HCT116 (cell line): ENCODE results near the gene CLC.

Experiments used
- ATF3 ChIP-seq: IDR thresholded peaks from 2 replicates; pipeline ENCODE4 v1.6.1; 2012
- CEBPB ChIP-seq: IDR thresholded peaks from 2 replicates; pipeline ENCODE4 v1.6.1; 2012; ENCODE audit warnings: low read depth
- CTCF ChIP-seq, 3 experiments: fragments of 200-600 bp in 1 of 3; sonication (generic) in 1 of 3; IDR thresholded peaks in 2 of 3; conservative IDR thresholded peaks in 1 of 3; 2 replicates each; pipeline ENCODE4 v1.5.1; 2012 to 2017; ENCODE audit warnings: low read depth in 2 of 3, low read length in 2 of 3, antibody characterized with exemption in 1 of 3, borderline replicate concordance in 1 of 3, control low read depth in 1 of 3, mild to moderate bottlenecking in 1 of 3, mixed read lengths in 1 of 3, mixed run types in 1 of 3, moderate library complexity in 1 of 3; ENCODE audit not compliant: insufficient read depth in 1 of 3
- EZH2 ChIP-seq: fragments of 200-600 bp; sonication (generic); IDR thresholded peaks from 2 replicates; pipeline ENCODE4 v1.6.1; 2017; ENCODE audit warnings: antibody characterized with exemption, mixed run types
- EZH2phosphoT487 ChIP-seq: fragments of 200-600 bp; IDR thresholded peaks from 2 replicates; pipeline ENCODE4 v1.6.1; 2018; ENCODE audit warnings: antibody characterized with exemption, borderline replicate concordance
- POLR2A ChIP-seq: IDR thresholded peaks from 2 replicates; pipeline ENCODE4 v1.7.0; 2011; ENCODE audit warnings: borderline replicate concordance; ENCODE audit not compliant: insufficient read depth, insufficient read length; ENCODE audit errors: extremely low read depth
- POLR2AphosphoS5 ChIP-seq: IDR thresholded peaks from 2 replicates; pipeline ENCODE4 v1.6.1; 2011; ENCODE audit warnings: mild to moderate bottlenecking, low read depth, low read length, moderate library complexity
- RAD21 ChIP-seq: IDR thresholded peaks from 2 replicates; pipeline ENCODE4 v1.6.1; 2012; ENCODE audit warnings: low read depth, mild to moderate bottlenecking
- REST ChIP-seq: IDR thresholded peaks from 2 replicates; pipeline ENCODE4 v1.6.1; 2012; ENCODE audit warnings: low read depth
- SRF ChIP-seq: IDR thresholded peaks from 2 replicates; pipeline ENCODE4 v1.6.1; 2012; ENCODE audit warnings: low read depth

GRCh38 chr19:39725995-39726394 is 11.8 kb downstream of the CLC start:
- TF ChIP-seq CTCF (IDR thresholded peaks at IDR 0.05 in 2 of 3, conservative IDR thresholded peaks at IDR 0.05 in 1 of 3; ENCODE audit: borderline replicate concordance in 1 of 3, insufficient read depth in 1 of 3, low read depth in 2 of 3, low read length in 2 of 3): no peak
- TF ChIP-seq CEBPB: no peak
- no peak for TF ChIP-seq POLR2A
- no peak for TF ChIP-seq POLR2AphosphoS5
- no peak for TF ChIP-seq SRF
- TF ChIP-seq EZH2: no peak
- TF ChIP-seq RAD21: no peak
- TF ChIP-seq ATF3: no peak
- TF ChIP-seq EZH2phosphoT487: no peak
- TF ChIP-seq REST: no peak
